SK-MEL-5 (cell line): Measurements from ENCODE around the gene MON2. TPM values are rescaled to one million over a fixed set of nuclear protein-coding genes. Genes with fewer than 3 reads are reported as not detected.
"Not testable (repeated sequence)": the region's sequence is repeated elsewhere in the genome, so short reads cannot be mapped to it uniquely, and the experiment has no call there.

ENCODE experiments used
- DNase-seq: peaks from one replicate; pipeline ENCODE4 v3.0.0-alpha.2; 2016; ENCODE audit warnings: low read depth, low spot score
- in situ Hi-C: cut with HindIII; loops from 2 replicates; pipeline ENCODE4 v1.10.0; 2016; ENCODE audit warnings: low sequenced_read_pairs, high pct_unique_total_duplicates, low pct_unique_long_range_greater_than_20kb
- total RNA-seq: library from RNA; depleted of rRNA; stranded (reverse); fragments of >200 nt; shearing (Covaris generic); gene quantifications from 2 replicates; pipeline ENCODE4 v1.2.3, GENCODE V29; 2014

The MON2 gene
- total RNA-seq, 1 experiment from 2014 or later: 20.0 TPM

GRCh38 chr12:62468935-62469334, 2.3 kb downstream of the MON2 start:
- DNase-seq: no peak
- in situ Hi-C loops: no loop called here

- DNase-seq: no peak
- in situ Hi-C loops: no loop called here
These were observed 3.1 kb downstream of the MON2 start for GRCh38 chr12:62469704-62470103.

GRCh38 chr12:62471734-62472133, 5.1 kb downstream of the MON2 start:
- no peak for DNase-seq
- in situ Hi-C loops: no loop called here

GRCh38 chr12:62472472-62472871, 5.8 kb downstream of the MON2 start:
- no peak for DNase-seq
- in situ Hi-C loops: no loop called here

DNA sequence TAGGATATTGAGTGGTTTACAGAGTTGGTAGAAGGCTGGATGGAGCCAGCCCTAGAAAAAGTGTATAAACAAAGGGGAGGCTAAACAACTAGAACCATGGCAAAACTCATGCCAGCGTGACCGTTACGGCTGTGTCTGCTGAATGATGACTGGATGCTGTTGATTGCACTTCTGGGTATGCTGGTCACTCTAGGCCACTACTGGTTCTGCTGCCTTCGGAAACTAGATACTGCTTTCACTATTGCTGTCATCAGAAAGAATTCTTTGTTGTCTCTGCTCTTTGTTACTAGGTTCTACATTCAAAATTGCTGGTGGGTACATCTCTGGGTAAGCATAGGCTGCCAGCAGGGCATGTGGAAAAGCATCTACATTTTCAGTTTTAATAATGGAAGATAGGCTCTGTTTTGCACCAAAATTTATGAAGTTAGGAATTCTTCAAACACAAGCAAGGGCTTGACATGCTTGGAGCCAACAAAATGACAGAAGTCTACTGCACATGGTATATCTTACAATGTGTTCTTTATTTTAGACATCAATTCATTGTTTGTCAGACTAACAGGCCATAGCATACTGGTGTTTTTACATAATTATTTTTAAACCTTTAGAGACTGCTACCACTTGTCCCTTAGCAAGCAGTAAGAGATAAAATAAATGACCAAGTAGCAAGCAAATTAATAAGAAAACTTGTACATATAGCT, 15.4 kb downstream of the MON2 start:
- in situ Hi-C loops: no loop called here
- peak; percentile 88 for DNase-seq

GRCh38 chr12:62482769-62483168, 16.1 kb downstream of the MON2 start:
- no peak for DNase-seq
- in situ Hi-C loops: no loop called here

- DNase-seq: peak; percentile 35
- in situ Hi-C loops: no loop called here
These were observed 17.6 kb downstream of the MON2 start for GRCh38 chr12:62484233-62484632.

DNA sequence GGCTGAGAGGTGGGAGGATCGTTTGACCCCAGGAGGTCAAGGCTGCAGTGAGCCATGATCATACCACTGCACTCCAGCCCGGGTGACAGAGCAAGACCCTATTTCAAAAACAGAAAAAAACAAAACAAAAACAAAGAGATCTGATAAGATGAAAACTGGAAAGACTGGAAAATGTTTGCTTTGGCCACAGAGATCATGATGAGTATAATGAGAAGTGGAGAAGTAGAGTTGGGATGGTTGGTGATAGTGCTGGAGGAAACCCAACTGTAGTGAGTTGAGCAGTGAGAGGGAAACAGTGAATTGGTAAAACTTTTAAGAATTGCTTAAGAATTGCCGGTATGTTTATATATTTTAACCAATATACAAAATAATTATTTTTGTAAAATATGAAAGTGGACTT, 39.2 kb downstream of the MON2 start:
- in situ Hi-C loops: no loop called here
- DNase-seq: no peak

GRCh38 chr12:62512901-62513300, 46.3 kb downstream of the MON2 start:
- no peak for DNase-seq
- in situ Hi-C loops: no loop called here

DNA sequence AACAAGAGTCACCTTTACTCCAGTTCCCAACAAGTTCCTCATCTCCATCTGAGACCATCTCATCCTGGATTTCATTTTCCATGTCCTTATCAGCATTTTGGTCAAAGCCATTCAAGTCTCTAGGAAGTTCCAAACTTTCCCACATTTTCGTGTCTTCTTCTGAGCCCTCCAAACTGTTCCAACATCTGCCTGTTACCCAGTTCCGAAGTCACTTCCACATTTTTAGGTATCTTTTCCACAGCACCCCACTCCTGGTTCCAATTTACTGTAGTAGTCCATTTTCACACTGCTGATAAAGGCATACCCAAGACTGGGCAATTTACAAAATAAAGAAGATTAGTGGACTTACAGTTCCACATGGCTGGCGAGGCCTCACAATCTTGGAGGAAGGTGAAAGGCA, 47.5 kb downstream of the MON2 start:
- in situ Hi-C loops, DNase-seq: not testable (repeated sequence)

GRCh38 chr12:62516927-62517326, 50.3 kb downstream of the MON2 start:
- in situ Hi-C loops: no loop called here
- DNase-seq: no peak

- no peak for DNase-seq
- in situ Hi-C loops: no loop called here
These were observed 51.3 kb downstream of the MON2 start for GRCh38 chr12:62517887-62518286.

DNA sequence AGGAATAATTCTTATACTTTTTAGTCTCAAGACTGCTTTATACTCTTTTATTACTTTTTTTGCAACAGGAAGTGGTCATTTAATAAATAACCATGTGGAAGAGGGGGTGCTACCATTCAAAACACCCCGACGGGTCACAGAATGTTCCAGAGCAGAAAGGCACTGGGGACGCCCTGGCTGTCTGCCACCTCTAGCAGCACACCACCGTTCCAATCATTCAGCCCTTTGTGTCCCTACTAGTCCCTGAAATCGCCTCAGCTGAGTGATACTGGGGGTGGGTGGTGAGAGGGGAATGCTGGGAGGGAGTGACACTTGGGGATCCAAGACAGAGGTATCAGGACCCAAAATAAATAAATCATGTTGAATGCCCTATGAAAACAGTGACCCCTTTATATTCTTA, 52.4 kb downstream of the MON2 start:
- in situ Hi-C loops: no loop called here
- no peak for DNase-seq

DNA sequence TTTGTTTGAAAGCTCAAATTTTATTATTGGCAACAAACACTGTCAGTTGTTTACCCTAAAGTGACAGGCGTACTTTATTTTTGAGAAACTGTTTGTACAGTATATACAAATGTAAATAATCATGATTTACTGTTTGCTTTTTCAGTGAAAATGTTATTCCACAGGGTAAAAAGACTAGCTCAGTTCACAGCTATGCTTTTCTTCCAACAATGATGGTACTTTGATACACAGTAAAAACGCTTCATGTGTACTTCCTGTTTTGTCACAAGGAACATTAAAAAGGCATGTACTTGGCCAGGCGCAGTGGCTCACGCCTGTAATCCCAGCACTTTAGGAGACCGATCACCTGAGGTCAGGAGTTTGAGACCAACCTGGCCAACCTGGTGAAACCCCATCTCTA, 53.7 kb downstream of the MON2 start:
- DNase-seq: no peak
- in situ Hi-C loops: no loop called here

DNA sequence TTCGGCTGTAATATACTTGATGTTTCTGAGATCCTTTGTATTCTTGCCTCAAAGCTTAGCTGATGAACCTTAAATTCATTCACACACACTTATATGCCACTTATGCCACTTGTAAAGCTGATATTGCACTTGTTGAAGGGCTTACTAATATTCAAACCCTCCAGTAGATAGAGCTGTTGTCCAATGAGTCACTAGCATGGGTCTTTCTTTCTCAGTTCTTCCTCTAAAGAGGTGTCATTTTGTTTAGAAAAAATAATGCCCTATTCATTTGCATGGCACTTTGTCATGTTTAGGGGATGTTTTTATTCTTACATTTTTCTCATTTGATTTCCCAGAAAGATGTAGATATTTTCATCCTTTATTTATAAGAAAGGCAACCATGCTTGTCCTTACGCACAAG, 56.4 kb downstream of the MON2 start:
- peak; percentile 25 for DNase-seq

DNA sequence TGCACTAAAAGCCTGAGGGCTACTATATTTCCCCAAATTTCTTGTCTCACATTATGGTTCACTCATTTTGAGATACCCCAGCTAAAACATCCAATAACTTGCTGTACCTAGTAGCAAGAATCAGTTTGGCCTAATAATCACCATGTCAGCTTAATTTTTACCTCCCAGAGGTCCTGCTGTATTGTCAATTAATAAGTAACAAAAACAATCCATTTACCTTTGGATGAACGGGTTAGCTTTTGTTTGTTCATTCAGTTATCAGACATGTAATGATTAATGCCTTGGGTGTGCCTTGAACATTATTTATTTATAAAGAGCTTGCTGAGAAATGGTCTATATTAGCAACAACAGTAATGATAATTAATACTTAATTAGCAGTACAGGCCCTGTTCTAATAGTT, 57.0 kb downstream of the MON2 start:
- in situ Hi-C loops: no loop called here
- DNase-seq: no peak

More for the DNA sequence above, 56.4 kb downstream of the MON2 start:
- in situ Hi-C loops: no loop called here

- no peak for DNase-seq
- in situ Hi-C loops: no loop called here
These were observed 58.6 kb downstream of the MON2 start for GRCh38 chr12:62525271-62525670.

- in situ Hi-C loops: no loop called here
- DNase-seq: no peak
These were observed 64.0 kb downstream of the MON2 start for GRCh38 chr12:62530596-62530995.

GRCh38 chr12:62532333-62532732, 65.7 kb downstream of the MON2 start:
- in situ Hi-C loops: no loop called here
- no peak for DNase-seq
